G401 (cell line): ENCODE data around the gene TXNRD2. TPM values are rescaled to one million over a fixed set of nuclear protein-coding genes. Genes with fewer than 3 reads are reported as not detected.
"Not testable (repeated sequence)": the region's sequence is repeated elsewhere in the genome, so short reads cannot be mapped to it uniquely, and the experiment has no call there.

Experiments
- DNase-seq: peaks from one replicate; pipeline ENCODE4 v3.0.0-alpha.2; 2015; ENCODE audit warnings: low spot score
- in situ Hi-C: cut with HindIII; loops from 2 replicates; pipeline ENCODE4 v1.10.0; 2016; ENCODE audit warnings: low sequenced_read_pairs, mixed read lengths
- total RNA-seq: library from RNA; depleted of rRNA; stranded (reverse); fragments of >200 nt; shearing (Covaris generic); gene quantifications from 2 replicates; pipeline ENCODE4 v1.2.3, GENCODE V29; 2014

Gene TXNRD2
- total RNA-seq, 1 experiment from 2014 or later = 96.6 TPM

DNA sequence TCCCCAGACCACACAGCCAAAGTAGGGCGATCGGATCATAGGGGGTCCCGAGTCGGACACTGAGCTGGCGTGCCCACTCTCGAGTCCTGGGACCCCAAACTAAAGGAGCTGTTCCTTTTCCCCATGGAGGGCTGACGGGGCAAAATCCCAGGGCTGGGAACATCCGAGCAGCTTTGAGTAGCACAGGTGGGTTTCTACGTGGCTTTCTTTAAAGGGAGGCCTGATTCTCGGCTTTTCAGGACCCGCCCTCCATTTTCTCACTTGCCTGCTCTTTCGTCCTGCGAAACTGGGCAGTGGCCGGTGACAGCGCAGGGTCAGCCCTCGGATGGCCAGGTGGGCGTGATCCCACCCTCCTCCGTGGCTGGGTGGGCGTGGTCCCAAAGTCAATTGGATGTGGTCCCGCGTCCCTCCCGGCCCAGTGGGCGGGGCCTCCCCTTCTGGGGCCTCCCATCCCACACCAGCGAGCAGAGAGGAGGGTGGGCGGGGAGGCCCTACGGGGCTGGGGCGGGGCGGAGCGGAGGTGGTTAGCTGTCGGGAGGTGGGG, 17.5 kb upstream of the TXNRD2 start:
- no peak for DNase-seq
- in situ Hi-C loops = loop anchor here (25.0 kb wide), 1 partner anchor 197 kb away; the partner anchor contains the start of gene TBX1

DNA sequence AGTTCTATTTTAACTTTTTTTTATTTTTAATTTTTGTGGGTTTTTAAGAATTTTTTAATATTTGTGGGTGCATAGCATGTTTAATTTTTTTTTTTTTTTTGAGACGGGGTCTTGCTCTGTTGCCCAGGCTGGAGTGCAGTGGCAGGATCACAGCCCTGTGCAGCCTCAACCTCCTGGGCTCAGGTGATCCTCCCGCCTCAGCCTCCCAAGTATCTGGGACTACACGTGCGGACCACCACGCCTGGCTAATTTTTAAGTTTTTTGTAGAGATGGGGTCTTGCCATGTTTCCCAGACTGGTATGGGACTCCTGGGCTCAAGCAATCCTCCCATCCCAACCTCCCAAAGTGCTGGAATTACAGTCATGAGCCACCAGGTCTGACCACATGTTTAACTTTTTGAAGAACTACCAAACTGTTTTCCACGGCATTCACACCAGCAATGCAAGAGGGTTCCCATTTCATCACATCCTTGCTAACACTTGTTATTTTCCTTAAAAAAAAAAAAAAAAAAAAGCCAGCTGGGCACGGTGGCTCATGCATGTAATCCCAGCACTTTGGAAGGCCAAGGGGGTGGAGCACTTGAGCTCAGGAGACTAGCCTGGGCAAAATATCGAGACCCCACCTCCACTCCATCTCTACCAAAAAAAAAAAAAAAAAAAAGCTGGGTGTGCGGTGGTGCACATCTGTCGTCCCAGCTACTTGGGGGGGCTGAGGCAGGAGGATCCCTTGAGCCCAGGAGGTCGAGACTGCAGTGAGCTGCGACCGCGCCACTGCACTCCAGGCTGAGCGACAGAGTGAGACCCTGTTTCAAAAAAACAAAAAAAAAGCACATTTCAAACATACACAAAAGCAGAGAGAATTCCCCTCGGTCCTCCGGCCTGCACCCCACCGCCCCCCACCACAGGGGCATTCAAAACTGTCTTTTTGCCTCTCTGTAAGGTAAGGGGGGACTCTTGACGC, 16.7 kb upstream of the TXNRD2 start:
- in situ Hi-C loops = loop anchor here (25.0 kb wide), 1 partner anchor 196 kb away; the partner anchor contains the start of gene TBX1
- DNase-seq = no peak

DNA sequence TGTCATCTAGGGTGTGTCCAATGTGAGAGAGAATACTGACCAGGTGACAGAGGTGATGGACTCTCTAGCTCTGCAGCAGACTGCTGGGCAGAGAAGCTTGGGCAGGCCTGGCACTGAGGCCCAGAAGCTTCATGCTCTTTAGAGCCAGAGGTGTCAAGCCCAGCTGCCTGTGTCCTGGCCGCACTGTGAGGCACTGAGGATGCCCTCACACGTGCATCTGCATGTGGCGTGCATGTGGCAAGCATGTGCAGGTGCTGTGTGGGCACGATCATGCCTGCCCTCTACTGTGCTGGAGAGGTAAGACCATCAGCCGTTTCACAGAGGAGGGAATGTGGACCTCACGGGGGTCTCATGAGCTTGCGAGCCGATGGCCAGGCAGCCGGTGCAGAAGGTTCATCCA, 15.8 kb upstream of the TXNRD2 start:
- no peak for DNase-seq
- in situ Hi-C loops = loop anchor here (25.0 kb wide), 1 partner anchor 195 kb away; the partner anchor contains the start of gene TBX1

DNA sequence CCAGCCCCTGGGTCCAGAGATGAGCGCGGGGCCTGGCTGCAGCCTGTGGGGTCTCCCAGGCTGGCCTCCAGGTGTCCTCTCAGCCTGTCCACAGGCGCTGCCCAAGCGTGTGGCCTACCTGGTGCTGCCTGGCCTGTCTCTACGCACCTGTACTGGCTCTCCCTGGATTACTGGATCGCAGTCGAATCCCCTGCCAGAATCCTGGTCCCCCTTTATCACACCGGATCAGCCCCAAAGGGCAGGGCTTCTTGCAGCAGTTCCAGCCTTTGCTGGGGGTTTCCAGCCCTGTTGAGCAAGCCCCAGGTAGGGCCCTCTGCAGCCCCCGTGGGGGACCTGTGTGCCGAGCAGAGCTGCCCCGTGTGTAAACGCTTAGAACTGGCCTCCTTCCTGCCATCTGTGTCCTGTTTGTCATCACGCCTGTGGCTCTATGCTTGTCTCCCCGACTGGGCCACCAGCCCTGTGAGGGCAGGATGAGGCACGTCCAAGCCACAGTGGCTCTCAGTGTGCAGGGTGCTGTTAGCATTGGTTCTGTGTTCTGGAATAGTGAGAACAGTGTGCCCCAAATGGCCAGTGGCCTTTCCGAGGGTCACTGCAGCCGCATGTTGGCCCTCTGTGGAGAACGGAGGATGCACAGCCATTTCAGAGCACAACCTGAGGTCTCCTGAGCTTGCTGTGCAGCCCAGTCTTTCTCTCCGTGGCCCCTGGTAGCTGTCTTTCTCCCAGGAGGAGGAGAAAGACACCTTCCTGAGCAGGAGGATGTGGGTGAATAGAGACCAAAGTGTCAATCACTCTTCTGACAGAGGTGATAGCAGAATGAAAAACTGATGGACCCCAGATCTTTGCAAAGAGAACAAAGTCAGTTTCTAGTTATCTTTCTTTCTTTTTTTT, 13.9 kb upstream of the TXNRD2 start:
- in situ Hi-C loops = loop anchor here (25.0 kb wide), 1 partner anchor 193 kb away; the partner anchor contains the start of gene TBX1
- DNase-seq = peak; percentile 89

DNA sequence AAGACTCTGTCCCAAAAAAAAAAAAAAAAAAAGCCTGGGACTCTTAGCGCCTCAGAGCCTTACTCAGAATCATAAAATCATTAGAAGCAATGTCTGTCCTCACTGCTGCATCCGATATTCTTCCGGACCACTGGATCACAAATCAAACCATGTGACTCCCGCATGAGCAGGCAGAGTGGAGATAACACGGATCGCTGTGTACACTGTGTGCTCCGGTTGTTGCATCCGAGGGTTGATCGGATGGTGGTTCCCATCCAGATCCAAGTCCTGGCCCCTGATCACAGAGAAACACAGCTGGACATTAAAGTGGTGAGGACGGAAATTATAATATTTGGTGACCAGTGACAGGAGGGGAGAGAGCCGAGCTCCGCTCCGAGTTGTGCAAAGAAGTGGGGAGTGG, 9.7 kb upstream of the TXNRD2 start:
- peak; percentile 83 for DNase-seq
- in situ Hi-C loops = loop anchor here (25.0 kb wide), 1 partner anchor 189 kb away; the partner anchor contains the start of gene TBX1

DNA sequence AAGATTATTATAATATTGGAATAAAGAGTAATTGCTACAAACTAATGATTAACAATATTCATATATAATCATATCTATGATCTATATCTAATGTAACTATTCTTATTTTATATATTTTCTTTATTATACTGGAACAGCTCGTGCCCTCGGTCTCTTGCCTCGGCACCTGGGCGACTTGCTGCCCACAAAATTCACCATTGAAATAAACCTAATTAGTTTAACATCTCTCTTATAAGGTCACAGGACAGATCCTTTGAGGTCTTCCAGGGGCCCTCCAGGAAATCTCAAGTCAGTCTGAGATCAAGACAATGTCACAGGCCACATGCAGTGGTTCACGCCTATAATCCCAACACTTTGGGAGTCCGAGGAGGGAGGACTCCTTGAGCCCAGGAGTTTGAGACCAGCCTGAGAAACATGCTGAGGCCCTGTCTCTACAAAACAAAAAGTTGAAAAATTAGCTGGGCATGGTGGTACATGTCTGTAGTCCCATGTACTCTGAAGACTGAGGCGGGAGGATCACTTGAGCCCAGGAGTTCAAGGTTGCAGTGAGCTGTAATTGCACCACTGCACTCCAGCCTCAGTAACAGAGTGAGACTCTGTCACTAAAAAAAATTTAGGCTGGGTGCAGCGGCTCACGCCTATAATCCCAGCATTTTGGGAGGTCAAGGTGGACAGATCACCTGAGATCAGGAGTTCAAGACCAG, 6.6 kb upstream of the TXNRD2 start:
- DNase-seq = no peak
- in situ Hi-C loops = no loop called here

DNA sequence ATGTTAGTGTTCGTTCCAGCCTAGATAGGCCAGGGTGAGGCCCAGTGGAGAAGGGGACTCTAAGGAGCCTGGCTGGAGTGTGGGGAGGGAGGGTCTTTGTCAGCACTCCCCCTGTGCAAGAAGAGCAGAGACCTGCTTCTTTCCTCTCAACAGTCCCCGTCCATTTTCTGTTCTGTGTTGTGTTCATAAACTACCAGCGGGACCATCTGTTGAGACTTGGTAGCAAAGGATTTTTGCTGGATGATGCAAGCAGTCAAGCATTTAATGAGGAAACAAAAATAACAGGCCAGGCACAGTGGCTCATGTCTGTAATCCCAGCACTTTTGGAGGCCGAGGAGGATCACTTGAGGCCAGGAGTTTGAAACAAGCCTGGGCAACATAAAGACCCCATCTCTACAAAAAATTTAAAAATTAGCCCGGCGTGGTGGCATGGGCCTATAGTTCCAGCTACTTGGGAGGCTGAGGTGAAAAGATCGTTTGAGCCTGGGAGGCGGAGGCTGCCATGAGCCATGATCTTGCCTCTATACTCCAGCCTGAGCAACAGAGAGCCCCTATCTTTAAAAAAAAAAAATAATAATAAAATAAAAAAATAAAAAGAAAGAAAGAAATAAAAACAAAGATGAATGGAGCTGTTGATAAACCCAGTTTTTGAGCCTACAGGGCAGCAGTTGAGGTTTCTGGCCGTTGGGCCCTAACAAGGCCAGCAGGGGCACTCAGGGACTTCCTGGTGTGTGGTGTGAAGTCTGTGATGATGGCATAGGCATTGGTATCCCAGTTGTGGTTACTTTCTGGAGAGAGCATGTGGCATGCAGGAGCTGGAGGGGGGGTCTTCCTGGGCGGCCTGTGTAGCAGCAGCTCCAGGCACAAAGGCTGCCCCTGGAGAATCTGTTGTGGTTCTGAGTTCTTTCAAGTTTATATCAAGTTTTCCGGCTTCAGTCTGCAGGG, 1.7 kb upstream of the TXNRD2 start:
- in situ Hi-C loops = no loop called here
- peak; percentile 95 for DNase-seq

DNA sequence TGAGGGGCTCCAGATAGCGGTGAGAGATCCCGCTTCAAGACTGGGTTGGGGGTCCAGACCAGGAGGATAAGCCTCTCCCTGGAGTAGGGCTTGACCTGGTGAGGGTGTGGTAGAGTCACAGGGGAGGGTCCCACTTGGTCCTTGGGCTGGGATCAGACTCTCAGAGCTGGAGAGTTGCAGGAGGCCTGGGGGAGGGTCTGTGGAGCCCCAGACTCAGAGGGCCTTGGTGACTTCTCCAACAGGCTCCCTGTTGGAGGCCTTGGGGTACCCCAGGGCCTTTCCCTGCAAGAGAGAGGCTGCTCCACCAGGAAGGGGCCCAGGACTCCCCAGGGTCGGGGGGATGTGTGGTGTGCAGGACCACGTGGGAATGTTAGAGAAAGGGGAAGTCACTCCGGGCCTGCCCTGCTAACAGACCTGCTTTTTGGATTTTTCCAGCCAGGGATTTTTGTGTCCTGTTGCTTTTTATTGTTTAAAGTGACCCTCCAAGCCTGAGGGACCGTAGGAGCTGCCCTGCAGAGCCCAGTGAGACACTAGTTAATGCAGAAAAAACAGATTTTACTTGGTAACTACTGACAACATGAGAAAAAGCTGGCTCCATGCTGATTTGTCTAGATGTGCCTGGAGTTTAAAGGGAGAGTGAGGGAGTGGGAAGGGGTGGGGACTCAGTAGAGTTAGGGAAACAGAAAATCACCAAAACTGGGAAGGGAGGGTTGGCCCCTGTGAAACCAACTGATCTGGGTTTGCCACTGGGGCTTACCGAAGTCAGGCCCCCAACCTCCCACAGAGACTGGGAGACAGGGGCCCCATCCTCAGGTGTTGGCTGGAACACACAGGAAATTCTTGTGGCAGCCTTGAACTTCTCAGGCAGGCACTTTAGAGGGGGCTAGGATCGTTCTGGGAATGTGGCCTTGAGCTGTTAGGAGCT, 801 bp upstream of the TXNRD2 start:
- peak; percentile 65 for DNase-seq
- in situ Hi-C loops = no loop called here

DNA sequence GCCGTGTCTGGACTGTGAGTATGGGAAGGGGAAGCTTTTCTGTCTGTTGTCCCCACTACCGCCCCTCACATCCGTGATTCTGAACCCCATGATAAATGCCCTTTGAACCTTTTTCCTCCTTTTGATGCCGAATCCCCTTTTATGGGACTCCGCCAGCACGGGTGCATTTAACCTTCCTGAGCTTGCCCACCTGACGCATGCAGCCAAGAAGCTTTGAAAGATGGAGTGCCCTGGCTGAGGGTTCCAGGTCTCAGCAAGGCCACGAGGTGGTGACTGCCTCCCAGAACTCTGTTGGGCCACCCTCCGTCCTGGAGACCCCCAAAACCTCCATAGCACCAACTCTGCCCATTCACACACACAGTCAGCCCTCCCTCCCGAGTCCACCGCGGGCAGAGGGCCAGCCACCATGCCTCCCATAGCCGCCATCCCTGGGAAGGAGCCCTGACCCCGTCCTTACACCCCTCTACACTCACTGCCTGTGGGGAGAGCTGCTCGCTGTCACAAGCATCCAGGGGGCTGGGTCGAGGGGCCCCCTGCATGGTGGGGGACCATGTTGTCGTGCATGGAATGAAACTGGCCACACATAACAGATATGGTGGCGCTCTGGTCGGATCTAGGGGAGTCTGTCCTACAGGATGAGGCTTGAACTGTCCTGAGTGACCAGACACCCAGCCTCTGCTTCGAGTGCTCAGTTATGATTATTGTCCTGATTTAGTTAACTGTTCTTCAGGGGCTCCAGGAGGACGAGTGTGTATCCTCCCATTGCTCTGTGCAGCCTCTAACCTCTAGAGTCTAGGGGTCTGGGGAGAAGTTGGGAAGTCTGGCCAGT, 868 bp downstream of the TXNRD2 start:
- in situ Hi-C loops = no loop called here
- peak; percentile 51 for DNase-seq

DNA sequence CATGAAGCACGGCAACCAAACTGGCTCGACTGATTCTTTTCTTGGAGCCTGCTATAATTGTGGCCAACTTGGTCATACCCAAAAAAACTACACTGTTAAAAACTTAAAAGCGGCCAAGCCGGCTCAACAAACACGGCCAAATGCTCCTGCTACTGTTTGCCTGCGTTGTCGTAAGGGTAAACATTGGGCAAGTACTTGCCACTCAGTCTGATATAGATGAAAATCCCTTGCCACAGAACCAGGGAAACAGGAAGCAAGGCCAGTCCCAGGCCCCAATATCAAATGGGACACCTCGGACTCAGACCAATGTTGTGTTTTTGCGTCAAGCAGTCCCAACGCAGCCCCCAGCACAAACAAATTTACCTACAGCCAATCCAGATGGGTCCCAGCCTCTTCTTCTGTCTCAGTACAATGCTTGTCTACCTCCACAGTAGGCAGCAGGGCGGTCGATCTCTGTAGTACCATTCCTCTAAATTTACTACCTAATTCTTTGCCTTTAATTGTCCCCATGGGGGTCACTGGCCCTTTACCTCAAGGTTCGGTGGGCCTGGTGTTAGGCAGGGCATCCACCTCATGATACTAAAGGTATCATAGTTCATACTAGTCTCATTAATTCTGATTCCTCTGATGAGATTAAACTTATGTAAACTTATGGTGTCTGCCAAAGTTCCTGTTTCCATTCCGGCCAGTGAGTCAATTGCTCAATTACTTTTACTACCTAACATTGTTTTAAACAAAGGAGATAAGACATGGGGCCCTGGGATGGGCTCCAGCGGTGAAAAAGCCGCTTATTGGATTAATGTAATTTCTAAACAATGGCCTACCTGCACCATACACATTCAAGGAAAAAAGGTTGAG, 3.8 kb downstream of the TXNRD2 start:
- in situ Hi-C loops = no loop called here
- no peak for DNase-seq

DNA sequence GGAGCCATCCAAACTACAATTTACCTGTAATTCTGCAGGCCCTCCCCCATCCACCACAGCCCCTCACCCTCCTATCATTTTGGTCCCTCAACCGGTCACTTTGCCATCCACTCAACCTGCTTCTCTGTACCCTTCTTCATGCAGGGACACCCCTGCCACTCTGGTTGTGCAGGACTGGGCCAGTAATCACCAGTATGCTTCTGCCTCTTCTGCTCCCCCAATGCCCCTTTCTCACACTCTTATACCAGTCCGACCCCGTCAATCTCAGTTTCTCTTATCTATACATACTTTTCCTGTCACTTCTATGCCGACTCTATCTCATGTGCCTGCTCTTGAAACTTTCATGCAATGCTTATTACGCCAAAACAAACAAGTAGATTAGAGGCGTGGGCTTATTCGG, 5.1 kb downstream of the TXNRD2 start:
- in situ Hi-C loops = no loop called here
- DNase-seq = no peak

DNA sequence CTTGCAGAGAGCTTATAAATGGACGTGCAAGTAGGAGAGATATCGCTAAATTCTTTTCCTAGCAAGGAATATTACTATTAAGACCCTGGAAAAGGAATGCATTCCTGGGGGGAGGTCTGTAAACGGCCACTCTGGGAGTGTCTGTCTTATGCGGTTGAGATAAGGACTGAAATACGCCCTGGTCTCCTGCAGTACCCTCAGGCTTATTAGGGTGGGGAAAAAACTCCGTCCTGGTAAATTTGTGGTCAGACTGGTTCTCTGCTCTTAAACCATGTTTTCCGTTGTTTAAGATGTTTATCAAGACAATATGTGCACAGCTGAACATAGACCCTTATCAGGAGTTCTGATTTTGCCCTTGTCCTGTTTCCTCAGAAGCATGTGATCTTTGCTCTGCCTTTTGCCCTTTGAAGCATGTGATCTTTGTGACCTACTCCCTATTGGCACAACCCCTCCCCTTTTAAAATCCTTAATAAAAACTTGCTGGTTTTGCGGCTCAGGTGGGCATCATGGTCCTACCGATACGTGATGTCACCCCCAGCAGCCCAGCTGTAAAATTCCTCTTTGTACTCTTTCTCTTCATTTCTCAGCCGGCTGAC, 6.4 kb downstream of the TXNRD2 start:
- in situ Hi-C loops, DNase-seq: not testable (repeated sequence)

DNA sequence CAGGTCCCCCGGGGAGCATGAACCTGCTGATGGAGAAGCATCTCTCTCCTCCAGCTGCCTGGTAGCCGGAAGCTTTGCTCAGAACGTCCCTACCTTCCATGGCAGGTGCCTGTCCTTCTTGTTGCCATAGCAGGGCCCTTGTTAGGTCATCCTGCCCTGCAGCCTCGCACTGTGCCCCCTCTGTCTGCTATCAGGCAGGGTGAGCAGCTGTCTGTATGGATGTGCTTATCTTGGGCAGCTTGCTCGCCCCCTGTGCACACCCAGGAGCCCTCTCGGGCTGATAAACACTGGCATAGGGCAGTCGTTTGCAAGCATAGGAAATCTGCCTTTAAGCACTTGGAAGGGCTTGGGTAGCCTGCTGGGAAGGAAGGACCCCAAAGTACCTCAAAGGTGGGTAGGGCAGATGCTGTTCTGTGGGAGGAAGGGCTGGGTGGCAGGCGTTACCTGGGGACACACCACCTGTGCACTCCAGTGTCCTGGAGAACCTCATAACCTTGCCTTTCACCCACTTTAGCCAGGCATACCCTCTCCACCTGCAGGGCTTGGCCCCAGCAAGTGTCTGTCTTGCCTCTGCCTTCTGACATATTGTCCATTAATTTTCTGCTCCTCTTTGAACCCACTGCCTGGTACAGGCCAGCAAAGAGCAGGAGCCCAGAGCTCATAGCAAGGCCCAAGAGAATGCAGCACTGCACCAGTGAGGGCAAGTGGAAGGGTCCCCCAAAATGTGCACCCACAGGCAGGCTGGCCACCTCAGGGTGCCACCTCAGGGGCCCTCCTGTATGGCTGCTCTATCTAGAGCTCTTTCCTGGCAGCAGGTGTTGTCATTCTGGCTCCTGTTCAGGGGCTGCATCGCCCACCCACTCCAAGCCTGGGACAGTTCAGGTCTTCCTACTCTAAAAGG, 8.0 kb downstream of the TXNRD2 start:
- no peak for DNase-seq
- in situ Hi-C loops = no loop called here
